ENCODE data around the gene SLC37A1.

Gene SLC37A1

DNA sequence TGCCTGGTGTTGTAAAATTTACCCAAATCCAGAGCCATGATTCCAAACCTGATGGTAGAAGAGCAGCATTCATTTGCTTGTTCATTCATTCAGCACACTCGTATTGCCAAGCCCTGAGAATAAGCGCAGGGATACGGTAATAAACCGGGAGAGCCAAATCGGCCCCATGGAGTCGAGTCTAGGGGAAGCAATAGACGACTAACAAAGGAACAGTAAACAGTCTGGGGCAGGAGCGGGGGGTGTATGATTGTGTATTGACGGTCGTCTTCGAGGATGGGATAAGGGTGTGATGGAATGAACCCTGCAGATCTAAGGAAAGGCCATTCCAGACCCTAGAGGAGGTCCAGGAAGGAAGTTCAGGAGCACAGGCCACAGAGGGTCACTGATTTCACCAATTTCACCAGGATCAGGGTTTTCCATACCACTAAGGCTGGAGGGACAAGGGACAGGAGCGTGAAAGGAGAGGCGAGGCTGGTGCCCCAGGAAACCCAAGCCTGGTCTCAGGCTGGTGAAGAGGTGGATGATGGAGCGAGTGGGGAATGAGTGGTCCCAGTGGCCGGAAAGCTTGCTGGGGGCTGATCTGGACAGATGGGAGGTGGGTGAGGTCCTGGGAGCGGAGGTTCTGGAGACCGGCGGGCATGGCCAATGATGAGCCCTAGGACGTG lies 78.6 kb downstream of the SLC37A1 start:
- no peaks in the 10 kb centered on the region for H3K9me3 ChIP-seq (ENCODE audit: control insufficient read depth, insufficient read depth, low read length)
- H3K4me1 ChIP-seq (ENCODE audit: control insufficient read depth, insufficient read depth, low read length), result no peaks in the 10 kb centered on the region
- no peak overlapping the region for H3K4me3 ChIP-seq (ENCODE audit: low read depth, low read length)
- H3K27ac ChIP-seq (ENCODE audit: low read depth, low read length), result no peak overlapping the region
- no peak overlapping the region for H3K9ac ChIP-seq (ENCODE audit: low read depth, low read length)
- no peaks in the 10 kb centered on the region for H3K36me3 ChIP-seq (ENCODE audit: control insufficient read depth, insufficient read depth, low read length)
- H3K27me3 ChIP-seq (ENCODE audit: control insufficient read depth, insufficient read depth, low read length), result no peaks in the 10 kb centered on the region; the same call in 1 of the 2 replicates

DNA sequence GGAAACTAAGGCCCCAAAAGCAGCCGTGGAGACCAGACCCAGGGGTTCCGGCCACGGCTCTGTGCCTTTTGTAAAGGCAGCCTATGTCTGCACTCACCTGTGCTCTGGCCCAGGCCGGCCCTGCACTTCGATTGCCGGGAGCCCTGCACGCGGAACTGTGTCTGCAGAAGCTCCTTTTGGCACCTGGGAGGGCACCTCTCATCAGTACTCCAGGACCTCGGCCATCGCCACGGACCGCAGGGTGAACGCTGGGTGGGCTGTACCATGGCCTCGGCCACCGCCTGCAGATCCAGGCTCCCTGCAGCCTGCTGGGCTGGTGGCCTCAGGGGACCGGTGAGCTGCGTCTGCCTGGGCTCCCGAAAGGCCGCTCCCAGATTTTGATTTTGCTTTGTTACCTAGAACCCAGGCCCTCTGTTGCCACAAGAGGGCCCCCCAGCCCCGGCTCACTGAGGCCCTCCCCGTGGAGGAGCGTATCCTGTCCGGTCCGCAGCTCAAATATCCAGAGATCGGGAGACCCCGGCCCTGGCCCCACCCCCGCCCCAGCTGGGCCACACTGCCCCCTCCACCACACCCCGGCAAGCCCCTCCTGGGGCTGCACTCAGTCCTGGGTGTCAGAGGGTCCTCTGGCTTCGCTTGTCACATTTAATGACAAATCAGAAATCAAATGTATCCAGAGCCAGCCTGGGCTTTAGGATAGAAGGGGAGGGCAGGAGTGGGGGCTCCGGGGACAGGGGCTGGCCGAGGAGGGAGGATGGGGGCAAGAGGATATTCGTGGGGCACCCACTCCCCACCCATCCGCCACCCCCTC lies 79.6 kb downstream of the SLC37A1 start:
- Histone ChIP-seq H3K9me3 (ENCODE audit: control insufficient read depth, insufficient read depth, low read length) (no peaks in the 10 kb centered on the region), H3K27me3 (ENCODE audit: control insufficient read depth, insufficient read depth, low read length) (no peaks in the 10 kb centered on the region; the same call in 1 of the 2 replicates), H3K27ac (ENCODE audit: low read depth, low read length) (no peak overlapping the region), H3K9ac (ENCODE audit: low read depth, low read length) (no peak overlapping the region), H3K4me1 (ENCODE audit: control insufficient read depth, insufficient read depth, low read length) (no peaks in the 10 kb centered on the region), H3K36me3 (ENCODE audit: control insufficient read depth, insufficient read depth, low read length) (no peaks in the 10 kb centered on the region), H3K4me3 (ENCODE audit: low read depth, low read length) (no peak overlapping the region)

DNA sequence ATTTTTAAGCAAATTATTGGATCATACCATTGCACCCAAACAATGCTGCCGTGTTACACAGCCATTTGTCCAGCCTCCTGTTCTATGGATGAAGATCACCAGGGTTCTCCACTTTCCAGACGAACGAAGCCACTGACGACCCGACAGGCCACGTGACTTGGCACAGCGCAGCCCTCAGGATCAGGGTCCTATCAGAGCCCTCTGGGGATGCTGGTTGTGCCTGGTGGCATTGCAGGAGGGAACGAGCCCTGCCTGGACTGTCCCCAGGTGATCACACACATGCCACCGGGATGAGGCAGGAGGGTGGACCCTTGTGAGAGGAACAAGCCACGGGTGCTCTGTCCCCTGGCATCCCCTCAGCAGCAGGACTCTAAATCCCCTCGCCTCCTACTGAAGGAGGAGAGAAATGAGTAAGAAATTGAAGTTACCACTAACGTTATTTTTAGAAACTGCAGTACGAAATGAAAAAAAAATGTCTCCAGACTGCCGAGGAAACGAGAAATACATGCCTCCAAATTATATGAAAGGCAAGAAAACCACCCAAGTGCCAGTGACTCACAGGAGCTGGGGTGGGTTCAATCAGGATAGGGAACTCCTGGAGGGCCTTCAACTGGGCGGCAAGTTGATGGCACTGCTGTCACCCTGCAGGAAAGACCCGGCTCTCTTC lies 81.1 kb downstream of the SLC37A1 start:
- H3K27ac ChIP-seq (ENCODE audit: low read depth, low read length), result no peak overlapping the region
- no peak overlapping the region for H3K4me3 ChIP-seq (ENCODE audit: low read depth, low read length)
- H3K27me3 ChIP-seq (ENCODE audit: control insufficient read depth, insufficient read depth, low read length), result no peaks in the 10 kb centered on the region; the same call in 1 of the 2 replicates
- no peak overlapping the region for H3K9ac ChIP-seq (ENCODE audit: low read depth, low read length)
- H3K4me1 ChIP-seq (ENCODE audit: control insufficient read depth, insufficient read depth, low read length), result no peaks in the 10 kb centered on the region
- H3K9me3 ChIP-seq (ENCODE audit: control insufficient read depth, insufficient read depth, low read length), result no peaks in the 10 kb centered on the region
- no peaks in the 10 kb centered on the region for H3K36me3 ChIP-seq (ENCODE audit: control insufficient read depth, insufficient read depth, low read length)

DNA sequence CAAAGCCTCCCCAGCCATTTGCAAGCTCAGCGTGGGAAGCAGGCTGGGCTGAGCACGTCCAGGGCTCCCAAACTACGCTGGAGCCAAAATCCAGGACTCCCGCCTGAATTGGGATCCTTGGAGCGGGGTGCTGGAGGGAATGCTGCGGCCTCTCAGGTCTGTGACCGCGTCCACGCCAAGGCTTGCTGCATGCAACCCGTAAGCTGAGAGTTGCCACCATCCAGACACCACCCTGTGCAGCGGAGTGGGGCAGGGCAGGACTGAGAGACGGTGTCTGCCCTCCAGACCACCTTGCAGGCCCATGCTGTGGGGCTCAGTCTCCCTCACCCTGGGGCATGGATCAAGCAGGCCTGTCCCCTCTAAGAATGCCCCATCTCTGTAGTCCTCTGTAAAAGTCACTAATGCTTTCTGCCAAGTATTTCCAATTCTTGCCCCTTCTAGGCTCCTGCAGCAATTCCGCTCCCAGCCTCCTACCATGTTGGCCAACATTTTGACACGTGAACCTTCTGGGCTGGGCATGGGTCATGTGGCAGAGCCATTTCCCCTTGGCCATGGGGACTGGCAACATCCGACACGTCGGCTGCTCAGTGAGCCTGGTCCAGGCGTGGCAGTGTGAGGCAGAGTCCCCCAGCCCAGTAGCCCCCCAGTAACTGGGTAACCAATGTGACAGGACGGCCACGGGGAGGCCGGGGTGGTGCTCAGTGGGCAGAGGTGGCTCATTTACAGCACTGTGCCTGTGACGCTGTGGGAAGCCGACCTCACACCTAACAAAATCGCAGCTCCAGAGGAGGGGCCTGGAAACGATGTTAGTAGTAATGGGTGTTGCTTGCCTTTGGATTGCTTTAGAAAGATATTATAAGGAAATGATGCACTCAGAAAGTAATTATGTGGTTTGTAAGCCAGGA lies 81.9 kb downstream of the SLC37A1 start:
- Histone ChIP-seq H3K4me1 (ENCODE audit: control insufficient read depth, insufficient read depth, low read length) (no peaks in the 10 kb centered on the region), H3K4me3 (ENCODE audit: low read depth, low read length) (no peak overlapping the region), H3K9ac (ENCODE audit: low read depth, low read length) (no peak overlapping the region), H3K36me3 (ENCODE audit: control insufficient read depth, insufficient read depth, low read length) (no peaks in the 10 kb centered on the region), H3K27me3 (ENCODE audit: control insufficient read depth, insufficient read depth, low read length) (no peaks in the 10 kb centered on the region; the same call in 1 of the 2 replicates), H3K27ac (ENCODE audit: low read depth, low read length) (no peak overlapping the region), H3K9me3 (ENCODE audit: control insufficient read depth, insufficient read depth, low read length) (no peaks in the 10 kb centered on the region)

DNA sequence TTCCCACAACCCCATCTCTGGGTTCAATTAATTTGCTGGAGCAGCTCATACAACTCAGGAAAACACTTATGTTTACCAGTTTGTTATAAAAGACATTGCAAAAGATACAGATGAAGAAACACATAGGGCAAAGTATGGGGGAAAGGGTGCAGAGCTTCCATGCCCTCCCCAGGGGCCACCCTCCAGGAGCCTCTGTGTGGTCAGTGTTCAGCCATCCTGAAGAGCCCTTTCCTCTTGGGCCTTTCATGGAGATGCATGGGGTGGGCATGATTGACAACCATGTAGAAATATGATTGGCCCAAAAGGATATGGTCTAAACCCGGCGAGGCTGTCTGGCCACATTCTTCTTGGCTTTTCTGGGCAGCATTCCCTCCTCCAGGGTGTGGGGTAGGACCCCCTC lies 83.0 kb downstream of the SLC37A1 start:
- Histone ChIP-seq H3K9me3 (ENCODE audit: control insufficient read depth, insufficient read depth, low read length) (no peaks in the 10 kb centered on the region), H3K9ac (ENCODE audit: low read depth, low read length) (no peak overlapping the region), H3K36me3 (ENCODE audit: control insufficient read depth, insufficient read depth, low read length) (no peaks in the 10 kb centered on the region), H3K4me3 (ENCODE audit: low read depth, low read length) (no peak overlapping the region), H3K4me1 (ENCODE audit: control insufficient read depth, insufficient read depth, low read length) (no peaks in the 10 kb centered on the region), H3K27ac (ENCODE audit: low read depth, low read length) (no peak overlapping the region), H3K27me3 (ENCODE audit: control insufficient read depth, insufficient read depth, low read length) (no peaks in the 10 kb centered on the region; the same call in 1 of the 2 replicates)

DNA sequence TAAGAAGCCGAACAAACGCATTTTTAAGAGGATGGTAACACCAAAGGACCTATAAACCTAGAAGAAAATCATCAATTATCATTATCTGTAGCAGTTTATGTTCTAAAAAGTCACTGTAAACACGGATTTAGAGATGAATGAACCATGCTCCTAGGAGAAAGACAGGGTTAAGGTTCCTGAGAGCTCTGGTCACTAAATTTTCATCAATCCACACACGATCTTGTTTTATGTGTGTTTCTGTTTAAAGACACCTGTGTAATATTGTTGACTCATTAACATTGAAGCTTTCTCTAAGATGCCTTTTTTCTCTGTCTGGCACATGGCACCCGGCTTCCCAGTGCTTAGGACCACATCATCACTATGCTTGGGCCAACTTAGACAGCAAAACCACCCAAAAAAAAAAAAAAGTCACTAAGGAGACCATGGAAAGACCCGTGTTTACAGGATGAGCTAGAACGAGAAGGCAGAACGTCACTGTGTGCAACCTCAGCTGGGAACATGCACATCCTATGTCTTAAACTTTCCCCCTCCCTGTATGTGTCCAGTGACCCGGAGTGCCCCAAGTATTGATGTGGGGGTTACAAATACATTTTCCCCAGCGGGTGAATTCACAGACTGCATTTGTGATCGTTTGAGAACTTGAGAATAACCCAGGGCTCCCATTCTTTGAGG lies 84.0 kb downstream of the SLC37A1 start:
- Histone ChIP-seq H3K27ac (ENCODE audit: low read depth, low read length) (no peak overlapping the region), H3K27me3 (ENCODE audit: control insufficient read depth, insufficient read depth, low read length) (no peaks in the 10 kb centered on the region; the same call in 1 of the 2 replicates), H3K9me3 (ENCODE audit: control insufficient read depth, insufficient read depth, low read length) (no peaks in the 10 kb centered on the region), H3K9ac (ENCODE audit: low read depth, low read length) (no peak overlapping the region), H3K36me3 (ENCODE audit: control insufficient read depth, insufficient read depth, low read length) (no peaks in the 10 kb centered on the region), H3K4me1 (ENCODE audit: control insufficient read depth, insufficient read depth, low read length) (no peaks in the 10 kb centered on the region), H3K4me3 (ENCODE audit: low read depth, low read length) (no peak overlapping the region)

DNA sequence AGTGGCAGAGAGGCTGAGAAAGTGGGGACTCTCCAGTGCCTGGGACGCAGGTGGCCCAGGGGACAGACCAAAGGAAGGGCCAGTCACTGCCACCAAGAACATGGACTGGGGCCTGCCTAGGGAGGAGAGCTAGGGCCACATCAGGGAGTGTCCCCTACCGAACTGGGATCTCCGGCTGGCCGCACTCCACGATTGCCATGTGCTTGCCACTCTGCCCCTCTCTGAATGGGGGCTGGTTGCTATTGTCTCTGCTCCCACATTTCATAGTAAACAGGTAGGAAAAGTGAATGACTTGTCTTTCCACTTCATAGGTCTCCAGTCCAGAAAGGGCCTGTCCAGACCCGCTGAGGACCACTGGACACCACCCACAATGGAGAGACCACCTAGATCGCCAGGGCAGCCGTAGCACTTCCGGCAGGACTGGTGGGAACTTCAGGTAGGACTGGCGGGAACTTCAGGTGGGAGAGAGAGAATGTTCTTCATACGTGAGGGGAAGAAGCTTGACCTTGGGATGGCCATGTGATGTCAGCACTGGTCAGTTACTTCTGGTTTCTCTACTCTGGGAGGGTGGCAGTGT lies 84.6 kb downstream of the SLC37A1 start:
- H3K4me3 ChIP-seq (ENCODE audit: low read depth, low read length), result no peak overlapping the region

DNA sequence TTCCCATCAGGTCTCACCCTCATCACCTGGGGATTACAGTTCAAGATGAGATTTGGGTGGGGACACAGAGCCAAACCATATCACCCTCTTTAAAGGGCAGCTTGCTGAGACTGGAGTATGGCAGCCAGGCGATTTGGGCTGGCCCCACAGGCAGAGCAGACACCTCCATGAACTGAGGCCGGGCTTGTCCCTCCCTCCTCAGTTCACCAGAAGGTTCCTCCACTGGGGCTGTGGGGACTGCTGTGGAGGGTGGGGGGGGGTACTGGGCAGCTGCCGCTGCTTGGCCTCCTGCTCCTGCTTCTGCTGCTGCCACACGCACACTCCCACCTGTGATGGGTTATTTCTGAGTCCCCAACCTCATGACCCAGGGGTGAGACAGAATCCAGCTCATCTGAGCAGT lies 85.8 kb downstream of the SLC37A1 start:
- Histone ChIP-seq H3K36me3 (ENCODE audit: control insufficient read depth, insufficient read depth, low read length) (no peaks in the 10 kb centered on the region), H3K4me1 (ENCODE audit: control insufficient read depth, insufficient read depth, low read length) (no peaks in the 10 kb centered on the region), H3K27me3 (ENCODE audit: control insufficient read depth, insufficient read depth, low read length) (no peaks in the 10 kb centered on the region; the same call in 1 of the 2 replicates), H3K9ac (ENCODE audit: low read depth, low read length) (no peak overlapping the region), H3K27ac (ENCODE audit: low read depth, low read length) (no peak overlapping the region), H3K4me3 (ENCODE audit: low read depth, low read length) (no peak overlapping the region), H3K9me3 (ENCODE audit: control insufficient read depth, insufficient read depth, low read length) (no peaks in the 10 kb centered on the region)

More for the DNA sequence above, 84.6 kb downstream of the SLC37A1 start:
- no peaks in the 10 kb centered on the region for H3K36me3 ChIP-seq (ENCODE audit: control insufficient read depth, insufficient read depth, low read length)
- H3K27me3 ChIP-seq (ENCODE audit: control insufficient read depth, insufficient read depth, low read length), result no peaks in the 10 kb centered on the region; the same call in 1 of the 2 replicates
- no peaks in the 10 kb centered on the region for H3K9me3 ChIP-seq (ENCODE audit: control insufficient read depth, insufficient read depth, low read length)
- no peak overlapping the region for H3K9ac ChIP-seq (ENCODE audit: low read depth, low read length)
- H3K4me1 ChIP-seq (ENCODE audit: control insufficient read depth, insufficient read depth, low read length), result no peaks in the 10 kb centered on the region
- no peak overlapping the region for H3K27ac ChIP-seq (ENCODE audit: low read depth, low read length)

DNA sequence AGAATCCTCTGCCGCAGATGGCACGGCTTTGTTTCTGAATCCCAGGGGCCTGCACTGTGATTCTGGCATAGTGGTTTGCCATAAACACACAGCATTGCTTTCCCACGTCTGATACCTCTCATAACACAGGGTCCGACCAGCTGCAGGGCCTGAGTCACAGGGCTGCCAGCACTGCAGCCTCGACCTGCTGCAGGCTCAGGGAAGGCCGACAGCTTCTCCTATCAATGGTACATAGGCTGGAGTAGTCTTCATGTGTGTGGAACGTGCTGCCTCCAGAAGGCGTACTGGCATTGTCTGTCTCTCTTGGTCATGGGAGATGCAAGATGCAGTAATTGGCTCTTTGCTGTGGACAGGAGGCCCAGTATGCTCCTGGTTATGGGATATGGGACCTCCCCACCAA lies 86.3 kb downstream of the SLC37A1 start:
- H3K36me3 ChIP-seq (ENCODE audit: control insufficient read depth, insufficient read depth, low read length), result no peaks in the 10 kb centered on the region
- H3K27me3 ChIP-seq (ENCODE audit: control insufficient read depth, insufficient read depth, low read length), result no peaks in the 10 kb centered on the region; the same call in 1 of the 2 replicates
- no peak overlapping the region for H3K9ac ChIP-seq (ENCODE audit: low read depth, low read length)
- no peak overlapping the region for H3K4me3 ChIP-seq (ENCODE audit: low read depth, low read length)
- no peaks in the 10 kb centered on the region for H3K4me1 ChIP-seq (ENCODE audit: control insufficient read depth, insufficient read depth, low read length)
- no peak overlapping the region for H3K27ac ChIP-seq (ENCODE audit: low read depth, low read length)
- no peaks in the 10 kb centered on the region for H3K9me3 ChIP-seq (ENCODE audit: control insufficient read depth, insufficient read depth, low read length)

DNA sequence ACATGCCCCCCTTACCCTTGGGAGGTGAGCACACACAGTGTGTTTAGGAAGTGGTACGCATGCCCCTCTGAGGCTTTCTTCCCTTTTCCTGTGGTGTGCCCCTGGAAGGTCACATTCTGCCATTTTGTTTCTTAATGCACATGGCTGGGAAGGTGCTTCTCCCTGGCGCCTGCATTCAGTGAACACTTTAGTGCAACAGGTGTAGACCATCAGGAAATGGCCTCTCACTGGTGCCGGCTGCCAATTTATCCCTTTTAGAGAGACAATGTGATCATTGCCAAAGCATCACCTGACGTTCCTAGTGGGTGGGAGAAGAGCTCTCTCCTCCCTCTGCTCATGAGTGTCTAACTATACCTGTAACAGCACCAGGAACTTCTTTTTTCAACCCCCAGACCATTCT lies 88.0 kb downstream of the SLC37A1 start:
- H3K27me3 ChIP-seq (ENCODE audit: control insufficient read depth, insufficient read depth, low read length), result no peaks in the 10 kb centered on the region

More for the DNA sequence above, 88.0 kb downstream of the SLC37A1 start:
- no peaks in the 10 kb centered on the region for H3K4me1 ChIP-seq (ENCODE audit: control insufficient read depth, insufficient read depth, low read length)
- H3K36me3 ChIP-seq (ENCODE audit: control insufficient read depth, insufficient read depth, low read length), result no peaks in the 10 kb centered on the region
- no peak overlapping the region for H3K4me3 ChIP-seq (ENCODE audit: low read depth, low read length)
- H3K9me3 ChIP-seq (ENCODE audit: control insufficient read depth, insufficient read depth, low read length), result no peaks in the 10 kb centered on the region
- H3K9ac ChIP-seq (ENCODE audit: low read depth, low read length), result no peak overlapping the region
- no peak overlapping the region for H3K27ac ChIP-seq (ENCODE audit: low read depth, low read length)

Data from HUES48 (cell line).